Epithelial cell of prostate (primary cell): ENCODE data around the gene SLC6A12.
"Not testable (repeated sequence)": the region's sequence is repeated elsewhere in the genome, so short reads cannot be mapped to it uniquely, and the experiment has no call there.

Source experiments
- DNase-seq: peaks from one replicate; pipeline ENCODE4 v3.0.0-alpha.2; 2011; ENCODE audit warnings: low read depth, low spot score
- H3K27ac ChIP-seq: fragments of 450-650 bp; 2 replicates; pipeline ENCODE4 v1.5.1; 2017; ENCODE audit warnings: mild to moderate bottlenecking

The SLC6A12 gene

DNA sequence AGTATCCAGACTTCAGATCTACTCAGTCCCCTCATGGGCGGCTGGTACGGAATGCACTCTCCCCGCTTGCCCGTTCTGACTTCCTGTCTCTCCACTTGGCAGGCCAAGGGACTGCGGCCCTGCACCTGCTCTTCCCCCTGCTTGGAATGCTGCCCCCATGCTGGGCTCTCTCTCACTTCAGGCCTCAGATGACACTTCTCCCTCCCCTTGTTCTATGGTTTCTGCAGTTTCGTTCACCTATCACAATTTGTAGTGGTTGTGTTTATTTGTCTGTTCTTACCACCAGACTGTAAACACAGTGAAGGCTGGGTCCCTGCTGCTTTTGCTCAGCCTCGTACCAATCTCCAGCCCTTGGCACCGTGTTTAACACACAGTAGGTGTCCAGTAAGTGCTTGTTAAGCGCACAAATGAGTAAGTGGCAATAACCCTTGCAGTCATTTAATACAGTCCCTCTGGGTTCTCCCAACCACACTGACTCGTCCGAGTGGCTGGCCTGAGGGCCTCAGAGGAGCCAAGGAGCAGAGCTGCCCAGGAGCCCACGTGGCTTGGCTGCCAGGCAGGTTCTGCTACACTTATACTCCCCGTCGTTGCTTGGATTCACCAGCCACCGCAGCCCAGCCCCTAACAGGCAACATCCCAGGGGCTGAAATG, 11.8 kb downstream of the SLC6A12 start:
- DNase-seq: no peak
- H3K27ac ChIP-seq: no peak overlapping the region

GRCh38 chr12:201361-201760, 12.6 kb downstream of the SLC6A12 start:
- no peak for DNase-seq
- H3K27ac ChIP-seq: no peak overlapping the region

DNA sequence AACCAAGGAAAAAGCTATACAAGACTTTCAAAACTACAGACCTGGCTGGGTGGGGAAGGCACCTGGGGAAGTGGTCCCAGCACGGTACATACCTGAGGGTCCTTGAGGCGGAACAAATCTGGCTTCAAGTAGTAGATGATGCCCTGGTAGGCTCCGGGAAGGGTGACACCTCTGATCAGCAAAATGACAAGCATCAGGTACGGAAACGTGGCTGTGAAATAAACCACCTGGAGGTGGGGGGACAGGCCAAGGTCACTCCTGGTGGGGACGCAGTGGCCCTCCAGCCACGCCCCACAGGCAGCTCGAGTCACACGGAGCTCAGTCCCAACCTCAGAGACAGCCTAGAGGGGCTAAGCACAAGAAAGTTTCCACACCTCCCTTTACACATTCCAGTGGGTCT, 15.3 kb downstream of the SLC6A12 start:
- H3K27ac ChIP-seq: no peak overlapping the region
- DNase-seq: no peak

GRCh38 chr12:197911-198695, 15.9 kb downstream of the SLC6A12 start:
- no peak for DNase-seq
- no peak overlapping the region for H3K27ac ChIP-seq

DNA sequence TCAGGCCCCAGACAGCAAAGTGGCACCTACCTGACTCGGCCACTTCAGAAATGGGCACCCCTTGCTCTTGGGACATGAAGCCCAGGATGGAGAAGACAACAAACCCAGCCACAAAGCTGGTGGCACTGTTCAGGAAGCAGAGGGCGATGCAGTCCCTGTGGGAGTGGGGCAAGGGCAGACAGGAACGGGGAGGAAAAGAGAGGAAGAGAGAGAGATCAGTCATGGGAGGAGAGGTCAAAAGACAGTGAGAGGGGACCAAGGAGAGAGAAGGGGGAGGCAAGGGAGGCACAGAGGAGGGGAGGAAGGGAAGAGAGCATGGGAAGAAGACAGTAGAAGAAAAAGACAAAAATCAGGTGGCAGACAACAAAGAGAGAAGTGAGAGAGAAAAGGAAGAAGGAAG, 16.6 kb downstream of the SLC6A12 start:
- H3K27ac ChIP-seq: no peak overlapping the region
- DNase-seq: no peak

DNA sequence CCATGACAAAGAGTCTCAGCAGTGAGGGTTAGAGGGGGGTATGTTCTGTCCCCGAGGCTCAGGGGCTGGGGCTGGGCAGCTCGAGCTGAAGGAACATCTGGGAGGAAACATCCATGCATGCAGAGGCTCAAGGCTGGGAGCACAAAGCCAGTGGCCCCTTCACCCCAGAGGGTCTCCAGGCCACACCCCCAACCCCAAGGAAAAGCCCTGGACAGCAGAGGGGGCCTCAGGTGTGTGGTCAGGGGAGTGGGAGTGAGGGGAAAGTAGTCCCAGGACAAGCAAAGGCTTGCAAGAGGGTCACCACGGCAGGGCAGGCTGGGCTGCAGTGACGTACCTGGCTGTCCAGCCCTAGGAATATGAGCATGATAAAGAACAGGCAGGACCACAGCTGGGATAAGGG, 17.5 kb downstream of the SLC6A12 start:
- no peak for DNase-seq
- no peak overlapping the region for H3K27ac ChIP-seq

DNA sequence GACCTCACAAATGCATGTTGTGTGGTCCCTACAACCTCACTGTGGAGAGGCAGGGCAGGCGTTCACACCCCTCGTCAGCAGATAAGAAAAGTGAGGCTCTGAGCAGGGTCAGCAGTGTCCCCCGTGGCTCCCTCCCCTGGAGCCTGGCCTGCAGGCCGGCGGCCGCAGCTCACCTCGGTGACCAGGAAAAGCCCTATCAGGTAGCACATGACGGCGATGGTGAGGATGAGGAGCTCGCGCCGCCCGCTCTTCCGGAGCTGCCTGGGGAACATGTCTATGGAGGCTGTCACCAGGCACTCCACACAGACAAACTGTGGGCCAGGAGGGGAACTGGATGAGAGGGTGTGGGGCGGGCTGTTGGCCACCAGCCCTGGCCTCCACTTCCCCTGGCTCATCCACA, 18.0 kb downstream of the SLC6A12 start:
- no peak overlapping the region for H3K27ac ChIP-seq
- no peak for DNase-seq

GRCh38 chr12:195156-195555, 18.8 kb downstream of the SLC6A12 start:
- DNase-seq: no peak

GRCh38 chr12:194276-194675, 19.7 kb downstream of the SLC6A12 start:
- no peak overlapping the region for H3K27ac ChIP-seq
- DNase-seq: no peak

More at GRCh38 chr12:195156-195555, 18.8 kb downstream of the SLC6A12 start:
- H3K27ac ChIP-seq: no peak overlapping the region

GRCh38 chr12:193261-193660, 20.7 kb downstream of the SLC6A12 start:
- DNase-seq: no peak
- H3K27ac ChIP-seq: no peak overlapping the region

DNA sequence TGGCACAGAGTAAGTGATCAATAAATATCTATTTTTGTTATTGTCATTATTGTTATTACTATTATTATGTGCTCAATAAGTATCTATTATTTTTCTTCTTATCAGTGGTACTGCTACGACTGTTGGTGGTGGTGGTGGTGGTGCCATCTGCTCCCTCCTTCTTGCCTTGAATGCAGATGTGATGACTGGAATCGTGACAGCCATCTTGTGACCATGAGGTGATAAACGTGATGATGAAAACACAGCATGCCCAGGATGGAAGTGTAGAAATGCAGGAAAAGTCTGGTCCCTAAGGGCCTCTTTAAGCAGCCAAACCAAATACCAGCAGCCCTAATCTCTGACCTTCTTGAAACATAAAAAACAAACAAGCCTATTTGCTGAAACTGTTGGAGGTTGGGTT, 22.4 kb downstream of the SLC6A12 start:
- no peak overlapping the region for H3K27ac ChIP-seq
- DNase-seq: no peak

- H3K27ac ChIP-seq: no peak overlapping the region
- DNase-seq: no peak
Measured at GRCh38 chr12:190881-191280, 23.1 kb downstream of the SLC6A12 start.

DNA sequence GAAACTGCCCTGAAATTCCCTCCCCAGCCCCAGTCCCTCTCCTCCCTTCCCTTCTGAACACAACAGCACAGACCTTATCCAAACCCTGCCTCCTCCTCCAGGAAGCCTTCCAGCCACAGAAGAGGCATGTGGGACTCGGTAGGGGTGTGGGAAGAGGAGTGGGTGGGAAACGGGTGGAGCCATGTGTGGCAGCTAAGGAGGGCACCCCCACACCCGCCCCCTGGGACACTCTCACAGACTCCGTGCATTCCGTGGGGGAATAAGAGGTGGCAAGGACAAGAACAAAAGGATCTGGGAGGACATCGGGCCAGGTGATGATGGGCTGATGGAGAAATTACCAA, 24.4 kb downstream of the SLC6A12 start:
- H3K27ac ChIP-seq: no peak overlapping the region
- no peak for DNase-seq

DNA sequence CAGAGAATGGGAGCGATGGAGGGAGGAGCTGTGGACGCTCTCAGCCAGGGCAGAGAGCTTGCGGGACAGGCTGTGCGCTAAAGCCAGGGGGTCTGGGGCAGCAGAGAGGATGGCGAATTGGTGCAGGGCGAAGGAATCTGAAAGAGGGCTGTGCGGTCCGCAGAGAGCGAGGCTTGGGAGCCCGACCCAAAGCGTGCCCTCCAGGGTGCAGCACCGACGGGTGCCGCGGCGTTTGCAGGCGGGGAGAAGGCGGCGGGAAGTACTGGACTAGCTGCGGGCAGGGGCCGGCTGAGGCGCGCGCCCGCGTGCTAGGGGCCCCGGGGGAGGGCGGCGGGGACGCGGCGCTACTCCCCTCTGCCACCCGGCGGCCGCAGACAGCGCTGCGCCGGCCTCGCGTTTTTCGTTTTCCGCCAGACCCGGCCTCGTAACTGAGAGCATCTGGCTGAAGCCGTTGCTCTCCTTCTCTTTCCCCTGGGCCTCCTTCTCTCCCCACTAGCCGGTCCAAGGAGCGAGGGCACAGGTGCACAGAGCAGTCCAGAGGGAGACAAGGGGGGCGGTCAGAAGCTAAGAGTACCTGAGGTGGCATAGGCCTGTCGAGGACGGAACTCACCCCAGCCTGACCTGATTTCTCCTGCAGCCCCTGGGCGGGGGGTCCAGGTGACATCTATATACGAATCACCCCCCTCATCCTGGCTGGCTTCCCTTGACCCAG, 24.9 kb downstream of the SLC6A12 start:
- DNase-seq: no peak
- no peak overlapping the region for H3K27ac ChIP-seq

DNA sequence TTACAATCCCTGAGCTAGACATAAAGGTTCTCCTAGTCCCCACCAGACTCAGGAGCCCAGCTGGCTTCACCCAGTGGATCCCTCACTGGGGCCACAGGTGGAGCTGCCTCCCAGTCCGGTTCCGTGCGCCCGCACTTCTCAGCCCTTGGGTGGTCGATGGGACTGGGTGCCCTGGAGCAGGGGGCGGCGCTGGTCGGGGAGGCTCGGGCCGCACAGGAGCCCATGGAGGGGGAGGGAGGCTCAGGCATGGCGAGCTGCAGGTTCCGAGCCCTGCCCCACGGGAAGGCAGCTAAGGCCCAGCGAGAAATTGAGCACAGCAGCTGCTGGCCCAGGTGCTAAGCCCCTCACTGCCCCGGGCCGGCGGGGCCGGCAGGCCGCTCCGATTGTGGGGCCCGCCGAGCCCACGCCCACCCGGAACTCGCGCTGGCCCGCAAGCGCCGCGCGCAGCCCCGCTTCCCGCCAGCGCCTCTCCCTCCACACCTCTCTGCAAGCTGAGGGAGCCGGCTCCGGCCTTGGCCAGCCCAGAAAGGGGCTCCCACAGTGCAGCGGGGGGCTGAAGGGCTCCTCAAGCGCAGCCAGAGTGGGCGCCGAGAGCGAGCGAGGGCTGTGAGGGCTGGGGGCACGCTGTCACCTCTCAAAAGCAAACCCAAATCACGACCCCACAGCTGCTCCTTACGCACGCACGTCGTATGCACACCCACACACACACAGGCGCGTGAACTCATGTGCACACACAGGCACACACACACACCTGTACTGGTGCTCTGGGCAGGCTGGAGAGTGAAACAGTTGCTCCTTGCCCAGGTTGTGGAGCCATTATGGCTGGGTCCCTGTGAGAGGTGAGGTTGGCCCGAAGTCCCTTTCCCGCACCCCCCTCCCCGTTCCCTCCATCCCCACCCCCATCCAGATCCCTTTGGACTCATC, 25.7 kb downstream of the SLC6A12 start:
- H3K27ac ChIP-seq, DNase-seq: not testable (repeated sequence)

DNA sequence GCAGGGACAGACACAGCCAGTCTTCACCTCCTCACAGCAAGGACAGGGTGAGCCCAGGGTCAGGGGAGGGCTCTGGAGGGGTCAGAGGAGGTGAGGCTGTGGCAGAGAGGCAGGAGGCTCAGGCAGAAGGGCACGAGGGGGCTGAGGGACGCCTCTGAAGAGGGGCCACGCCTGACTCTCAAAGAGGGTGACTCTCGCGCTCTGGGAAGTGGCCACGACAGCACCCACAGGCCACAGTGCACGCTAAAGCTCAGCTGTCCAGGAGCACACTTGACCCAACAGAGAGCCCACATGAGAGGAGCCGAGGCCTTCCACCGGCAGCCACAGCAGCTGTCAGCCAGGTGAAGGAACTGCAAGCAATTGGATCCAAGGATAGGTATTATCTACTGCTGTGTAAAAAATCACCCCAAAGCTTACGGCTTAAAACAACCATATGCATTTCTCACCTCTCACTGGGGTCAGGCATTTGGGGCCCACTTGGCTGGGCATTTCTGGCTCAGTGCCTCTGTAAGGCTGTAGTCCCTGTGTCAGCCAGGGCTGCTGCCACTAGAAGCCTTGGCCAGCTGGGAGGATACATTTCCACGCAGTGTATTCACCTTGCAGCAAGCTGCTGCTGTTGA, 27.8 kb downstream of the SLC6A12 start:
- no peak for DNase-seq
- H3K27ac ChIP-seq: no peak overlapping the region

DNA sequence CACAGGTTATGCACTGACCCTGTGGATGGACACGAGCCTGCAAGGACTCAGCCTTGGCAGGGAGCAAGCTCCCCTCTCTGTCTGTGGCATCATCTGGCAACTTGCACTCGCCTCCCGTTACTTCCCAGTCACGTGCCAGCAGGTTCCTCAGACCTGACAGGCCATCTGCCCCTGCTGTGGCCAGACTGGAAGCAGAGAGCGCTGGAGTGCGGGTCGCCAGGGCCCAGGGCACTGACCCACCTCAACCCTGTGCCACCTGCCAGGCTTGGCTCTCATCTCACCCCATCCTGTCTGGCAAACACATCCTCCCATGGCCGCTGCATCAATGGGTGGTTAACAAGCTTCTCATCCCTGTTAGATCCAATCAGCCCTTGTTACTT, 28.4 kb downstream of the SLC6A12 start:
- H3K27ac ChIP-seq: no peak overlapping the region
- DNase-seq: no peak

- DNase-seq: no peak
- no peak overlapping the region for H3K27ac ChIP-seq
Measured at GRCh38 chr12:184811-185575, 29.0 kb downstream of the SLC6A12 start.

DNA sequence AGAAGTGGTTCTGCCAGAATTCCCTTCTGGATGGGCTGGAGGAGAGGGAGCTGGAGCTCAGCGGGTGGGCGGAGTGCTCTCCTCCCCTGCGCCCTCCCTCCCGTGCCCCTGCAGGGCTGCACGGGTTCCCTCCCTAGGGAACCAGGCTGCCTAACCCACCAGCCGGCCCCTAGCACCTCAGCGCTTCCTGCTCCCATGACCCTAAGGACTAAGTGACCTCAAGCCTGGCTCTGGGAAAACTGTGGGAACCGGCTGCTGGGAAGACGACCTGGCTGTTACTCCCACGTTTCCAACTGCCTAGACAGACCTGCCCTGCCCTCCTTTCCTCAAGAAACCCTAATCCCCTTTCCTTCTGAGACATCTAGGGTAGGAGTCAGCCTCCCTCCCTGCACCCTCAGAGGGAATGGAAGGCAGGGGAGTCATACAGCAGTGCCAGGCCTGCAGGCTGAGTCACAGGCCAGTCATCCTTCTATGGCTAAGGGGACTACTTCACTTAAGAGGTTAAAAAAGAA, 31.5 kb downstream of the SLC6A12 start:
- peak; percentile 50 for DNase-seq
- H3K27ac ChIP-seq: no peak overlapping the region
